ENCODE data around the gene PKD2L1.
"Not testable (repeated sequence)": the region's sequence is repeated elsewhere in the genome, so short reads cannot be mapped to it uniquely, and the experiment has no call there.

Gene PKD2L1

GRCh38 chr10:100334762-100335161, 4.7 kb upstream of the PKD2L1 start:
- no peak for DNase-seq (ENCODE audit: low read depth in 4 of 4, low spot score in 1 of 4)

GRCh38 chr10:100333661-100334440, 3.8 kb upstream of the PKD2L1 start:
- no peak for DNase-seq (ENCODE audit: low read depth in 4 of 4, low spot score in 1 of 4)

GRCh38 chr10:100333106-100333505, 3.1 kb upstream of the PKD2L1 start:
- no peak for DNase-seq (ENCODE audit: low read depth in 4 of 4, low spot score in 1 of 4)

GRCh38 chr10:100328198-100328597, 1.8 kb downstream of the PKD2L1 start:
- no peak for DNase-seq (ENCODE audit: low read depth in 4 of 4, low spot score in 1 of 4)

GRCh38 chr10:100327718-100328009, 2.4 kb downstream of the PKD2L1 start:
- DNase-seq (ENCODE audit: low read depth in 4 of 4, low spot score in 1 of 4): no peak

GRCh38 chr10:100327007-100327717, 2.9 kb downstream of the PKD2L1 start:
- no peak for DNase-seq (ENCODE audit: low read depth in 4 of 4, low spot score in 1 of 4)

- DNase-seq (ENCODE audit: low read depth in 4 of 4, low spot score in 1 of 4): no peak
Measured at GRCh38 chr10:100325158-100325557, 4.9 kb downstream of the PKD2L1 start.

- no peak for DNase-seq (ENCODE audit: low read depth in 4 of 4, low spot score in 1 of 4)
Measured at GRCh38 chr10:100319707-100320402, 10.2 kb downstream of the PKD2L1 start.

GRCh38 chr10:100318207-100318606, 11.8 kb downstream of the PKD2L1 start:
- no peak for DNase-seq (ENCODE audit: low read depth in 4 of 4, low spot score in 1 of 4)

GRCh38 chr10:100315615-100316014, 14.4 kb downstream of the PKD2L1 start:
- DNase-seq (ENCODE audit: low read depth in 4 of 4, low spot score in 1 of 4): no peak

- DNase-seq (ENCODE audit: low read depth in 4 of 4, low spot score in 1 of 4): no peak
Measured at GRCh38 chr10:100311298-100311697, 18.7 kb downstream of the PKD2L1 start.

- DNase-seq (ENCODE audit: low read depth in 4 of 4, low spot score in 1 of 4): no peak
Measured at GRCh38 chr10:100307684-100308083, 22.3 kb downstream of the PKD2L1 start.

GRCh38 chr10:100306861-100307260, 23.2 kb downstream of the PKD2L1 start:
- no peak for DNase-seq (ENCODE audit: low read depth in 4 of 4, low spot score in 1 of 4)

GRCh38 chr10:100304414-100304813, 25.6 kb downstream of the PKD2L1 start:
- no peak for DNase-seq (ENCODE audit: low read depth in 4 of 4, low spot score in 1 of 4)

GRCh38 chr10:100303724-100304319, 26.2 kb downstream of the PKD2L1 start:
- no peak for DNase-seq (ENCODE audit: low read depth in 4 of 4, low spot score in 1 of 4)

GRCh38 chr10:100301123-100301522, 28.9 kb downstream of the PKD2L1 start:
- DNase-seq (ENCODE audit: low read depth in 4 of 4, low spot score in 1 of 4): not testable (repeated sequence)

GRCh38 chr10:100297242-100297641, 32.8 kb downstream of the PKD2L1 start:
- DNase-seq (ENCODE audit: low read depth in 4 of 4, low spot score in 1 of 4): no peak

GRCh38 chr10:100293066-100293465, 37.0 kb downstream of the PKD2L1 start:
- no peak for DNase-seq (ENCODE audit: low read depth in 4 of 4, low spot score in 1 of 4)

GRCh38 chr10:100292300-100292699, 37.7 kb downstream of the PKD2L1 start:
- DNase-seq (ENCODE audit: low read depth in 4 of 4, low spot score in 1 of 4): not testable (repeated sequence)

- no peak for DNase-seq (ENCODE audit: low read depth in 4 of 4, low spot score in 1 of 4)
Measured at GRCh38 chr10:100291356-100291755, 38.7 kb downstream of the PKD2L1 start.

GRCh38 chr10:100289641-100290040, 40.4 kb downstream of the PKD2L1 start:
- DNase-seq (ENCODE audit: low read depth in 4 of 4, low spot score in 1 of 4): no peak

- no peak for DNase-seq (ENCODE audit: low read depth in 4 of 4, low spot score in 1 of 4)
Measured at GRCh38 chr10:100288196-100288595, 41.8 kb downstream of the PKD2L1 start.

Data from stimulated activated CD4-positive, alpha-beta T cell treated with anti-CD3 and anti-CD28 coated beads, Interleukin-1b, Interleukin-23, amount 100 ng/mL, for 24 hours (primary cell).